MM.1S (cell line): Measurements from ENCODE around the gene AP5Z1.

Experiments used
- CTCF ChIP-seq: fragments of 300-600 bp; sonication (generic); IDR thresholded peaks from 2 replicates; pipeline ENCODE4 v1.5.1; 2016; ENCODE audit warnings: antibody characterized with exemption, low read length, mixed read lengths
- EZH2 ChIP-seq: fragments of 300-600 bp; sonication (generic); optimal IDR thresholded peaks from 2 replicates; pipeline ENCODE3; 2017; ENCODE audit warnings: low read depth, mild to moderate bottlenecking, antibody characterized with exemption, low read length, mixed read lengths
- EZH2phosphoT487 ChIP-seq: fragments of 300-600 bp; sonication (generic); IDR thresholded peaks from 2 replicates; pipeline ENCODE4 v1.6.1; 2018; ENCODE audit warnings: antibody characterized with exemption, low read length

GRCh38 chr7:4784799-4785198, 9.4 kb downstream of the AP5Z1 start:
- no peak for TF ChIP-seq CTCF
- no peak for TF ChIP-seq EZH2phosphoT487
- TF ChIP-seq EZH2, result no peak
